LoVo (cell line): Measurements from ENCODE around the gene F12.
"Not testable (repeated sequence)": the region's sequence is repeated elsewhere in the genome, so short reads cannot be mapped to it uniquely, and the experiment has no call there.

Source experiments
- DNase-seq: peaks from one replicate; pipeline ENCODE4 v3.0.0-alpha.2; 2016; ENCODE audit warnings: low spot score

Gene F12

GRCh38 chr5:177367981-177368868 is 41.1 kb downstream of the F12 start:
- DNase-seq, result no peak

GRCh38 chr5:177367323-177367848 is 42.0 kb downstream of the F12 start:
- DNase-seq, result no peak

- DNase-seq, result peak; percentile 44
These were observed 42.6 kb downstream of the F12 start for GRCh38 chr5:177366528-177367322.

- no peak for DNase-seq
These were observed 43.4 kb downstream of the F12 start for GRCh38 chr5:177365845-177366527.

- DNase-seq, result no peak
These were observed 45.0 kb downstream of the F12 start for GRCh38 chr5:177364159-177364962.

GRCh38 chr5:177363565-177363964 is 45.8 kb downstream of the F12 start:
- DNase-seq, result no peak

GRCh38 chr5:177362610-177363507 is 46.5 kb downstream of the F12 start:
- DNase-seq, result peak; percentile 76

GRCh38 chr5:177362292-177362609 is 47.1 kb downstream of the F12 start:
- DNase-seq, result no peak

GRCh38 chr5:177361418-177362291 is 47.7 kb downstream of the F12 start:
- no peak for DNase-seq

GRCh38 chr5:177360740-177361139 is 48.6 kb downstream of the F12 start:
- not testable (repeated sequence) for DNase-seq

- DNase-seq, result no peak
These were observed 49.5 kb downstream of the F12 start for GRCh38 chr5:177359860-177360259.

- no peak for DNase-seq
These were observed 49.9 kb downstream of the F12 start for GRCh38 chr5:177359451-177359851.

- DNase-seq, result no peak
These were observed 51.0 kb downstream of the F12 start for GRCh38 chr5:177358370-177358819.

GRCh38 chr5:177357459-177358351 is 51.7 kb downstream of the F12 start, which contains the start of gene RGS14:
Gene RGS14, plus strand, starts transcription at chr5:177357924. Its CDS starts 101 bp downstream, at chr5:177358025.
- no peak for DNase-seq

- DNase-seq, result no peak
These were observed 52.3 kb downstream of the F12 start for GRCh38 chr5:177357146-177357458.

- no peak for DNase-seq
These were observed 52.6 kb downstream of the F12 start for GRCh38 chr5:177356746-177357145.

GRCh38 chr5:177355868-177356168 is 53.5 kb downstream of the F12 start:
- DNase-seq, result no peak

- no peak for DNase-seq
These were observed 54.0 kb downstream of the F12 start for GRCh38 chr5:177355162-177355867.
